Neural cell (in vitro differentiated cells): ENCODE results near the gene ACTL10.

Experiments used
- CTCF ChIP-seq: fragments of 450-650 bp; IDR thresholded peaks from 2 replicates; pipeline ENCODE4 v1.5.1; 2014; ENCODE audit warnings: antibody characterized with exemption, mild to moderate bottlenecking, moderate library complexity; ENCODE audit not compliant: poor library complexity, severe bottlenecking
- EP300 ChIP-seq: fragments of 450-650 bp; conservative IDR thresholded peaks from 2 replicates; pipeline ENCODE4 v1.6.1; 2014; ENCODE audit warnings: antibody characterized with exemption, mild to moderate bottlenecking, moderate library complexity; ENCODE audit not compliant: poor library complexity, severe bottlenecking
- REST ChIP-seq: IDR thresholded peaks from 2 replicates; pipeline ENCODE4 v1.6.1; 2012; ENCODE audit warnings: borderline replicate concordance
- SMC3 ChIP-seq: fragments of 450-650 bp; conservative IDR thresholded peaks from 2 replicates; pipeline ENCODE4 v1.6.1; 2014; ENCODE audit warnings: antibody characterized with exemption, mild to moderate bottlenecking, moderate library complexity; ENCODE audit not compliant: poor library complexity
- TAF1 ChIP-seq: IDR thresholded peaks from 2 replicates; pipeline ENCODE4 v1.6.1; 2012; ENCODE audit warnings: low read depth

GRCh38 chr20:33646191-33646590 is 20.6 kb upstream of the ACTL10 start:
- TF ChIP-seq EP300, result no peak
- TF ChIP-seq CTCF, result no peak
- no peak for TF ChIP-seq SMC3
- no peak for TF ChIP-seq REST
- TF ChIP-seq TAF1, result no peak
